GM12892 (cell line): ENCODE data around the gene FLT4.

Source experiments
- DNase-seq: peaks from one replicate; pipeline ENCODE4 v3.0.0; 2011; ENCODE audit not compliant: insufficient read length
- FAIRE-seq: peaks from 2 replicates; lab custom pipeline; 2011; peaks lifted over from hg19 to GRCh38; lab: Jason Lieb, UNC
- POLR2A ChIP-seq: IDR thresholded peaks from 2 replicates; pipeline ENCODE4 v1.6.1; 2011; ENCODE audit warnings: low read depth, low read length, control low read depth
- POLR2AphosphoS5 ChIP-seq: IDR thresholded peaks from 2 replicates; pipeline ENCODE4 v1.6.1; 2011; ENCODE audit warnings: low read depth, low read length, control low read depth
- TAF1 ChIP-seq: IDR thresholded peaks from 2 replicates; pipeline ENCODE4 v1.6.1; 2011; ENCODE audit warnings: low read depth, mild to moderate bottlenecking, control low read depth, low read length, borderline replicate concordance

The FLT4 gene

GRCh38 chr5:180557217-180557809, 92.1 kb downstream of the FLT4 start:
- no peak for FAIRE-seq

GRCh38 chr5:180555168-180555921, 94.1 kb downstream of the FLT4 start:
- TF ChIP-seq POLR2A (no peak), TAF1 (no peak), POLR2AphosphoS5 (no peak)
- DNase-seq (no peak), FAIRE-seq (no peak)

More at GRCh38 chr5:180557217-180557809, 92.1 kb downstream of the FLT4 start:
- DNase-seq = no peak
- TF ChIP-seq TAF1 (no peak), POLR2AphosphoS5 (no peak), POLR2A (no peak)

DNA sequence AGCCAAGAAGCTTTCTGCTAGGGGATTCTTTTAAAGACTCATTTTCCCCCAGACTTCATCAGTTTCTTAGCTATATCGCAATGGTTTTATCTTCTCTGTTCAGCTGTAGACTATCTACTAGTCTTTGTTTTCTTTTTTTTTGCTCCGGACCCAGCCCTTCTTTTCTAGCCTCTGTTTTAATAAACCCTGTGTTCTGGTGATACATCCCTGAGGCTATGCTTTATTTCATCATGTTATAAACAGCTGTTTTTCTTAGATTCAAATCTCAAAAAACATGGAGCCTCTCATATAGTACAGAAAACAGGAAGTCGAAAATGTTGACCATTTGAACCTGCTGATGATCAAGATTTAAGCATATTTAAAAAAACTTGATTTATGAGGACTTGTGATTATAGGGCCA, 95.9 kb downstream of the FLT4 start:
- TF ChIP-seq TAF1 (no peak), POLR2AphosphoS5 (no peak), POLR2A (no peak)
- FAIRE-seq = no peak
- no peak for DNase-seq
